ENCODE results near the gene SMARCD1. TPM values are rescaled to one million over a fixed set of nuclear protein-coding genes. Genes with fewer than 3 reads are reported as not detected.
A peak's percentile ranks its signal among the peaks of the same experiment; 100 is the strongest.

Gene SMARCD1
- total and polyA plus RNA-seq, 11 donors: 8.5 to 35.7 (median 19.3) TPM

DNA sequence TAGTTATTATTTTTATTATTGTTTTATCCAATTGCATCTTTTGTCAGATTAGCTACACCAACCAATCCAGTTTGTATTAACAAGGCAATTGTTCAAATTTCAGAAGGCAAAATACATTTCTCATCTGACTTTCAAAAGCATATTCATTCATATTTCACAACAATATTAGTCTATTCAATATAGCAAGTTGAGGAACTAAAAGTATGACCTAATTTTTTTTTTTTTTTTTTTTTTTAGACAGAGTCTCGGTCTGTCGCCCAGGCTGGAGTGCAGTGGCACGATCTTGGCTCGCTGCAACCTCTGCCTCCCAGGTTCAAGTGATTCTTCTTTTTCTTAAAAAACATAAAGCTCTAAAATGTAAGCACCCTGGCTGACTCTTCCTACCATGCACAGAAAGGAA lies 44.1 kb downstream of the SMARCD1 start:
- Histone ChIP-seq H3K4me3 (no peak overlapping the region), H3K4me1 (peaks cover 0 to 50% (median 14%) of the 10 kb centered on the region in 12 donors), H3K9me3 (no peaks in the 10 kb centered on the region), H3K27me3 (no peaks in the 10 kb centered on the region), H3K27ac (no peak overlapping the region), H3K36me3 (peaks cover 0 to 94% (median 76%) of the 10 kb centered on the region in 9 donors)
- 66 to 87% (median 78%) methylated on average over 4 of the region's 4 CpGs for WGBS, 4 donors
- TF ChIP-seq CTCF (IDR thresholded peaks at IDR 0.05): no peak
- TF ChIP-seq POLR2A (IDR thresholded peaks at IDR 0.05): no peak
- intact Hi-C loops (cut with DNase I): no loop called here
- no peak for ATAC-seq
- no peak for DNase-seq

- 76 to 88% (median 80%) methylated on average over 2 of the region's 2 CpGs for WGBS, 4 donors
- Histone ChIP-seq H3K27me3 (no peaks in the 10 kb centered on the region), H3K4me3 (no peak overlapping the region), H3K9me3 (no peaks in the 10 kb centered on the region), H3K4me1 (peaks cover 0 to 37% (median 10%) of the 10 kb centered on the region in 12 donors), H3K36me3 (peaks cover 0 to 96% (median 86%) of the 10 kb centered on the region in 9 donors), H3K27ac (no peak overlapping the region)
- DNase-seq (no peak), ATAC-seq (no peak)
- TF ChIP-seq POLR2A (IDR thresholded peaks at IDR 0.05): no peak
- TF ChIP-seq CTCF (IDR thresholded peaks at IDR 0.05): peak in 11 of 12 donors; percentile 20 to 73 (median 41)
- intact Hi-C loops (cut with DNase I): loop anchor here in 3 of 10 donors (2.0 to 5.0 kb wide), 3 partner anchors 40 to 45 kb away; no protein-coding TSS in a partner anchor
Measured at GRCh38 chr12:50132505-50133135, 47.5 kb downstream of the SMARCD1 start.

DNA sequence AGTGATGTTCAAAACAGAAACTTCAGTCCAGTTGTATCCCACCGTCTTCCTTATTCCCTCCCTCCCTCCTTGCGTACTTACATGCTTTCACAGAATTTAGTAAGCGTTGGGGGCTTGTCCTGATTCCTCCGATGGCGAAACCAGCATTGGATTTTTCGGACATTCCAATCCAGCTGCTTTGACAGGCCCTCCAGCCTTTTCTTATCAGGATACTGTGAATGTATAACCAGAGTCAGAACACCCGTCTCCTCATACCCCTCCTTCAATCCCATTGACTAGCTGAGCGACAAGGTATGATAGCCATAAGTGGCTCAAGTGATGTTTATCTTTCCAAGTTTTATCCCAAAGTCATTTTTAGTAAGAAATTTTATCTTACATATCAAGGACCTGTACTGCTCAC lies 57.9 kb downstream of the SMARCD1 start:
- intact Hi-C loops (cut with DNase I): no loop called here
- H3K4me1 ChIP-seq: peaks cover 0 to 23% (median 4%) of the 10 kb centered on the region in 12 donors
- DNase-seq (no peak), ATAC-seq (no peak)
- TF ChIP-seq POLR2A (IDR thresholded peaks at IDR 0.05): no peak
- no peaks in the 10 kb centered on the region for H3K27me3 ChIP-seq
- H3K9me3 ChIP-seq: no peaks in the 10 kb centered on the region
- no peak overlapping the region for H3K4me3 ChIP-seq
- peaks cover 0 to 58% (median 43%) of the 10 kb centered on the region in 9 donors for H3K36me3 ChIP-seq
- no peak overlapping the region for H3K27ac ChIP-seq
- WGBS, 4 donors: 71 to 80% (median 78%) methylated on average over 8 of the region's 8 CpGs

GRCh38 chr12:50145439-50145838 lies 60.3 kb downstream of the SMARCD1 start:
- Histone ChIP-seq H3K9me3 (no peaks in the 10 kb centered on the region), H3K36me3 (peaks cover 0 to 37% (median 26%) of the 10 kb centered on the region in 9 donors), H3K4me1 (peaks cover 0 to 26% (median 5%) of the 10 kb centered on the region in 12 donors), H3K4me3 (no peak overlapping the region), H3K27me3 (no peaks in the 10 kb centered on the region), H3K27ac (peak overlapping the region in 3 of 12 donors; percentile 4 to 47 (median 11))
- DNase-seq (no peak), ATAC-seq (no peak)
- WGBS, 4 donors: 34 to 38% (median 36%) methylated on average over 2 of the region's 2 CpGs
- no peak for TF ChIP-seq POLR2A (IDR thresholded peaks at IDR 0.05)
- no peak for TF ChIP-seq CTCF (IDR thresholded peaks at IDR 0.05)
- intact Hi-C loops (cut with DNase I): no loop called here
